Spleen (tissue), 11 donors: Measurements from ENCODE around the gene YWHAH. TPM values are rescaled to one million over a fixed set of nuclear protein-coding genes. Genes with fewer than 3 reads are reported as not detected.
A peak's percentile ranks its signal among the peaks of the same experiment; 100 is the strongest.

Experiments used
- DNase-seq: peaks from one replicate; pipeline ENCODE4 v3.0.0-alpha.2; 2020
- H3K27ac ChIP-seq, 8 donors: fragments of 200-600 bp; sonication (generic) in 7 of 8; 1 replicate in 4 of 8; 2 replicates in 4 of 8; pipeline versions ENCODE4 v1.5.0 to v1.8.0; 2016 to 2021; ENCODE audit warnings: inconsistent platforms in 4 of 8, mild to moderate bottlenecking in 4 of 8, moderate library complexity in 1 of 8
- H3K27me3 ChIP-seq, 7 donors: fragments of 200-600 bp; sonication (generic) in 6 of 7; replicated peaks in 1 of 7; 1 replicate in 4 of 7; 2 replicates in 3 of 7; pipeline versions ENCODE4 v1.5.0 to v1.8.0; 2016 to 2021; ENCODE audit warnings: inconsistent platforms in 3 of 7, mild to moderate bottlenecking in 1 of 7
- H3K36me3 ChIP-seq, 6 donors: fragments of 200-600 bp; sonication (generic) in 5 of 6; 1 replicate in 4 of 6; 2 replicates in 2 of 6; pipeline versions ENCODE4 v1.5.0 to v1.8.0; 2016 to 2021; ENCODE audit warnings: inconsistent platforms in 2 of 6
- H3K4me1 ChIP-seq, 6 donors: fragments of 200-600 bp; sonication (generic) in 5 of 6; 1 replicate in 3 of 6; 2 replicates in 3 of 6; pipeline versions ENCODE4 v1.5.0 to v1.8.0; 2016 to 2021; ENCODE audit warnings: inconsistent platforms in 3 of 6
- H3K4me3 ChIP-seq, 8 donors: fragments of 200-600 bp; sonication (generic) in 7 of 8; 1 replicate in 4 of 8; 2 replicates in 4 of 8; pipeline versions ENCODE4 v1.5.0 to v1.8.0; 2016 to 2021; ENCODE audit warnings: inconsistent platforms in 4 of 8, mild to moderate bottlenecking in 4 of 8, moderate library complexity in 2 of 8
- H3K9me3 ChIP-seq, 8 donors: fragments of 200-600 bp; sonication (generic) in 7 of 8; 1 replicate in 4 of 8; 2 replicates in 4 of 8; pipeline versions ENCODE4 v1.5.0 to v1.8.0; 2016 to 2021; ENCODE audit warnings: inconsistent platforms in 4 of 8
- POLR2A ChIP-seq, 3 donors: fragments of 450-650 bp; IDR thresholded peaks; one replicate each; pipeline ENCODE4 v1.5.1; 2017; ENCODE audit warnings: antibody characterized with exemption in 3 of 3, mild to moderate bottlenecking in 1 of 3
- POLR2AphosphoS5 ChIP-seq, 3 donors: sonication (generic); formaldehyde crosslinking; IDR thresholded peaks; one replicate each; pipeline ENCODE4 v1.5.1; 2017; ENCODE audit warnings: antibody characterized with exemption in 3 of 3
- WGBS, 5 donors: extraction: QIAGEN DNeasy Blood & Tissue Kit in 3 of 5; methylation state at CpG; one replicate each; pipeline versions ENCODE4 v1.1.5 to v1.1.7; 2013 to 2018; 5-methylcytosine and 5-hydroxymethylcytosine counted together
- intact Hi-C: fragments of 100-400 bp; cut with DNase I; formaldehyde crosslinking; loops from one replicate; pipeline ENCODE4 v1.15.0; 2023; ENCODE audit warnings: low total_unique reads
- polyA plus RNA-seq, 3 donors: library from polyadenylated mRNA; stranded (reverse); fragments of 200-250 nt; gene quantifications; one replicate each; pipeline ENCODE4 v1.2.1, GENCODE V29; 2013
- total RNA-seq, 7 donors: library from RNA; depleted of rRNA in 3 of 7; stranded (reverse); fragments of >200 nt in 3 of 7; fragmentation: NEBNext Ultra II Directional in 4 of 7; extraction: Animal tissue kit (Norgen Biotek cat#: 25700) in 4 of 7; gene quantifications; one replicate each; pipeline versions ENCODE4 v1.1.0 to v1.2.1, GENCODE V29; 2016 to 2021
- TF ChIP-seq, protein P1 (sequence below), 11 experiments: fragments of 200-600 bp in 7 of 11; fragments of 450-650 bp in 4 of 11; sonication (generic) in 4 of 11; IDR thresholded peaks in 8 of 11; conservative IDR thresholded peaks in 3 of 11; 1 replicate in 7 of 11; 2 replicates in 4 of 11; pipeline versions ENCODE4 v1.4.0 to v1.8.0; 2016 to 2021; ENCODE audit warnings: antibody characterized with exemption in 11 of 11, inconsistent platforms in 4 of 11, mild to moderate bottlenecking in 1 of 11
- donor health status: healthy with polysubstance abuse.
- donor health status: DM: no; HTN: no; CAD: no; lungs with moderate emphysema.
- donor health status: DM: no; HTN: no; CAD: no.
- donor health status: Bipolar disorder and iron deficiency.
- donor health status: healthy.
- donor health status: DM: no; HTN: no; CAD: no.
- donor health status: DM: yes; HTN: yes; CAD: no.

YWHAH gene
- total and polyA plus RNA-seq, 10 donors = 34.2 to 130 (median 83.6) TPM

DNA sequence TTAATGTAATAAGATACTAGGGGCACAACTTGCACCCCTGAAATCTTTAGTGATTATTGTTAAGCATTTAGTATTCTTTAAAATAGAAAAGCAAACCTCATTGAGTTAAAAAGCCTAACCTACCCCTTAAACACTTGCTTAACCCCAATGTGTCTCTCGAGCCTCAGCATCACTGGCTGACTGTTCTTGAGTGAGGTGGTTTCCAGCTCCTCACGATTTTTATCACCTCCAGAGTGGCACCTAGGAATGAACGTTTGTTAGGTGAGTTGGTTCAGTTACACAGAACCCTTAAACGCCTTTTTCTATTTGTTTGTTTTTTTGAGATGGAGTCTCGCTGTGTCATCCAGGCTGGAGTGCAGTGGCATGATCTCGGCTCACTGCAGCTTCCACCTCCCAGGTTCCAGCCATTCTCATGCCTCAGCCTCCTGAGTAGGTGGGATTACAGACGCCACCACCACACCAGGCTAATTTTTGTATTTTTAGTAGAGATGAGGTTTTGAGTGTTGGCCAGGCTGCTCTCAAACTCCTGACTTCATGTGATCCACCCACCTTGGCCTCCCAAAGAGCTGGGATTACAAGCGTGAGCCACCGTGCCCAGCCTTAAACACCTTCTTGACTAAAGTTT, 13.7 kb downstream of the YWHAH start:
- intact Hi-C loops = no loop called here

DNA sequence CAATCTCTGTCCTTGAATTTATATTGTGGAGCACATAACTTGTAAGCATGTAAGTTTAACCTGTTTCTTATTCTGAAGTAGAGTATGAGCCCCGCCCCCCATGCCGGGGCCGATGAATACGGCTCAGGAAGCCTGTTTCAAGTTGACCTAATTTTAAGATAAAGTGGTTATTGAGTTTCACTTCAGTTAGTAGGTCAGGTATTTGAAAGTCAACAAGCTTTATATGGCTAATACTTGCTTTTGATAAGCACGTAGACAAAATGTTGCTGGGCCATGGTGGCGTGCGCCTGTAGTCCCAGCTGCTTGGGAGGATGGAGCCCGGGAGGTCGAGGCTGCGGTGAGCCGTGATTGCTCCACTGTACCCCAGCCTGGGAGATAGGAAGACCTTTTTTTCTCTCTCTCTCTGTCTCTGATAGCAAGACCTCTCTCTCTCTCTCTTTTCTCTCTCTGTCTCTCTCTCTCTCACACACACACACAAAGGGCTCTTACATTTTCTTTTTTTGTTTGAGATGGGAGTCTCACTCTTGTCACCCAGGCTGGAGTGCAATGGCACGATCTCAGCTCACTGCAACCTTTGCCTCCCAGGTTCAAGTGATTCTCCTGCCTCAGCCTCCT, 14.4 kb downstream of the YWHAH start:
- DNase-seq = peak; percentile 39
- H3K4me1 ChIP-seq = peaks cover 13 to 43% (median 18%) of the 10 kb centered on the region in 6 donors
- WGBS, 5 donors = 83 to 91% (median 86%) methylated on average over 12 of the region's 12 CpGs
- intact Hi-C loops = no loop called here
- no peaks in the 10 kb centered on the region for H3K9me3 ChIP-seq
- peaks cover 0 to 49% (median 23%) of the 10 kb centered on the region in 6 donors for H3K36me3 ChIP-seq
- no peaks in the 10 kb centered on the region for H3K27me3 ChIP-seq
- H3K4me3 ChIP-seq = no peak overlapping the region
- H3K27ac ChIP-seq = peak overlapping the region in 3 of 8 donors; percentile 42 to 50 (median 47)
- TF ChIP-seq POLR2AphosphoS5 (IDR thresholded peaks at IDR 0.05) (peak in 1 of 3 donors; percentile 34), POLR2A (IDR thresholded peaks at IDR 0.05) (no peak)

More for the DNA sequence above, 13.7 kb downstream of the YWHAH start:
- Histone ChIP-seq H3K36me3 (peaks cover 0 to 54% (median 23%) of the 10 kb centered on the region in 6 donors), H3K27ac (peak overlapping the region in 3 of 8 donors; percentile 42 to 50 (median 47)), H3K27me3 (no peaks in the 10 kb centered on the region), H3K4me3 (no peak overlapping the region), H3K9me3 (no peaks in the 10 kb centered on the region), H3K4me1 (peaks cover 16 to 50% (median 23%) of the 10 kb centered on the region in 6 donors)
- peak; percentile 3 for DNase-seq
- 89 to 91% (median 90%) methylated on average over 9 of the region's 9 CpGs for WGBS, 5 donors
- TF ChIP-seq POLR2A (IDR thresholded peaks at IDR 0.05) (no peak), POLR2AphosphoS5 (IDR thresholded peaks at IDR 0.05) (no peak)
- TF ChIP-seq, protein P1, sequence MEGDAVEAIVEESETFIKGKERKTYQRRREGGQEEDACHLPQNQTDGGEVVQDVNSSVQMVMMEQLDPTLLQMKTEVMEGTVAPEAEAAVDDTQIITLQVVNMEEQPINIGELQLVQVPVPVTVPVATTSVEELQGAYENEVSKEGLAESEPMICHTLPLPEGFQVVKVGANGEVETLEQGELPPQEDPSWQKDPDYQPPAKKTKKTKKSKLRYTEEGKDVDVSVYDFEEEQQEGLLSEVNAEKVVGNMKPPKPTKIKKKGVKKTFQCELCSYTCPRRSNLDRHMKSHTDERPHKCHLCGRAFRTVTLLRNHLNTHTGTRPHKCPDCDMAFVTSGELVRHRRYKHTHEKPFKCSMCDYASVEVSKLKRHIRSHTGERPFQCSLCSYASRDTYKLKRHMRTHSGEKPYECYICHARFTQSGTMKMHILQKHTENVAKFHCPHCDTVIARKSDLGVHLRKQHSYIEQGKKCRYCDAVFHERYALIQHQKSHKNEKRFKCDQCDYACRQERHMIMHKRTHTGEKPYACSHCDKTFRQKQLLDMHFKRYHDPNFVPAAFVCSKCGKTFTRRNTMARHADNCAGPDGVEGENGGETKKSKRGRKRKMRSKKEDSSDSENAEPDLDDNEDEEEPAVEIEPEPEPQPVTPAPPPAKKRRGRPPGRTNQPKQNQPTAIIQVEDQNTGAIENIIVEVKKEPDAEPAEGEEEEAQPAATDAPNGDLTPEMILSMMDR (IDR thresholded peaks at IDR 0.05 in 8 of 11, conservative IDR thresholded peaks at IDR 0.05 in 3 of 11) = no peak

DNA sequence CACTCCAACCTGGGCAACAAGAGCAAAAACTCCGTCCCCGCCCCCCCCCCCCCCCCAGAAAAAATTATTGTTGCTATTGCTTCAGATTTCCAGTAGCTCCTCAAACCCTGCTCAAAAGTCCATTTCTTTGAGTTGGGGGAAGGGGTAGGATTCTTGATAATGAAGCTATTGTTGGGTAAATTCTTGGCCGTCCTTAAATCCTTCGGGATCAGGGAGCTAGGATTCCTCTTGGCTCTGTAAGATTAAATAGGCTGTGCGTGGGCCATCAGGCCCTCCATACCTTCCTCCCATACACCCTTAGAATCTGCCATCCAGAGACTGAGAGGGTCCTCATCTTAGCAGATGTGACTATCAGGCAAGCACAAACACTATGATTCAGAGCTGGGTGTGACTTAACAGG, 16.4 kb downstream of the YWHAH start:
- H3K27ac ChIP-seq = no peak overlapping the region
- H3K4me1 ChIP-seq = peaks cover 0 to 25% (median 0%) of the 10 kb centered on the region in 6 donors
- WGBS, 5 donors = 67 to 87% (median 77%) methylated on average over 5 of the region's 5 CpGs
- peaks cover 0 to 33% (median 22%) of the 10 kb centered on the region in 6 donors for H3K36me3 ChIP-seq
- TF ChIP-seq POLR2AphosphoS5 (IDR thresholded peaks at IDR 0.05) (no peak), POLR2A (IDR thresholded peaks at IDR 0.05) (no peak)
- TF ChIP-seq, protein P1 (IDR thresholded peaks at IDR 0.05 in 8 of 11, conservative IDR thresholded peaks at IDR 0.05 in 3 of 11) = no peak
- DNase-seq = no peak
- no peaks in the 10 kb centered on the region for H3K9me3 ChIP-seq
- intact Hi-C loops = no loop called here
- H3K27me3 ChIP-seq = no peaks in the 10 kb centered on the region
- H3K4me3 ChIP-seq = no peak overlapping the region

DNA sequence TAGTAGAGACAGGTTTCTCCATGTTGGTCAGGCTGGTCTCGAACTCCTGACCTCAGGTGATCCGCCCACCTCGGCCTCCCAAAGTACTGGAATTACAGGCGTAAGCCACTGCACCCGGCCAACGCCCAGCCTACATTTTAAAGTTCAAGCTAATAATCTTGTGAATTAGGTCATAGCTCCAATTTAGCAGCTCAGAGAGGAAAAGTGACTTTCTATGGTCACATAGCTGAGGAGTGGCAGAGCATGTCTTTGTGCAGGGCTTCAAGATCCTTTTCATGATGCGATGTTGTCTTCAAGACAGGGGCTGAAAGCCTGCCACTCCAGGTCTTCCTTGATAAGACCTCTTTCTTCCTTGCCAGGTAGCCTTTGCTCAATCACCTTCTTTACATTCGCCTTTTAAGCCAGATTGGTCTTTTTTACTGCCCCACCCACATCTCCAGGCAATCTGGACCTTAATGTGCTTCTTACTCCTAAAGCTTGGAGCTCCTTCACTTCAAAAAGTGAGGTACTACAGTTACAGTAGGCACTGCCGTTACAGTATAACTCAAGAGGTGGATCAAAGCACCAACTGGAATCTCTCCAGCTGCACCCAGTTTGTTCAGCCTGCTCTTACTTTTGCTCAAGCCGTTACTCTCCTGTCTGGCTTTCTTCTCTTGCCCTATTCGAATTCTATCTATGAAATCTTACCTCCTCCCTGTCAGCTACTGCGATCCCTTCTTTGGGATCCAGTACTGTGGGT, 18.2 kb downstream of the YWHAH start:
- Histone ChIP-seq H3K27ac (no peak overlapping the region), H3K9me3 (no peaks in the 10 kb centered on the region), H3K27me3 (no peaks in the 10 kb centered on the region), H3K4me1 (peaks cover 0 to 13% (median 0%) of the 10 kb centered on the region in 6 donors), H3K4me3 (no peak overlapping the region), H3K36me3 (peaks cover 0 to 16% (median 5%) of the 10 kb centered on the region in 6 donors)
- 86 to 94% (median 90%) methylated on average over 11 to 12 of the region's 12 CpGs for WGBS, 5 donors
- TF ChIP-seq POLR2A (IDR thresholded peaks at IDR 0.05) = no peak
- no peak for TF ChIP-seq POLR2AphosphoS5 (IDR thresholded peaks at IDR 0.05)
- TF ChIP-seq, protein P1 (IDR thresholded peaks at IDR 0.05 in 8 of 11, conservative IDR thresholded peaks at IDR 0.05 in 3 of 11) = no peak
- intact Hi-C loops = no loop called here
- peak; percentile 17 for DNase-seq
